ENCODE data around the gene GINS2. TPM values are rescaled to one million over a fixed set of nuclear protein-coding genes. Genes with fewer than 3 reads are reported as not detected.
A peak's percentile ranks its signal among the peaks of the same experiment; 100 is the strongest.

Gene GINS2
- total RNA-seq, 1 experiment from 2014 or later = 12.0 TPM

DNA sequence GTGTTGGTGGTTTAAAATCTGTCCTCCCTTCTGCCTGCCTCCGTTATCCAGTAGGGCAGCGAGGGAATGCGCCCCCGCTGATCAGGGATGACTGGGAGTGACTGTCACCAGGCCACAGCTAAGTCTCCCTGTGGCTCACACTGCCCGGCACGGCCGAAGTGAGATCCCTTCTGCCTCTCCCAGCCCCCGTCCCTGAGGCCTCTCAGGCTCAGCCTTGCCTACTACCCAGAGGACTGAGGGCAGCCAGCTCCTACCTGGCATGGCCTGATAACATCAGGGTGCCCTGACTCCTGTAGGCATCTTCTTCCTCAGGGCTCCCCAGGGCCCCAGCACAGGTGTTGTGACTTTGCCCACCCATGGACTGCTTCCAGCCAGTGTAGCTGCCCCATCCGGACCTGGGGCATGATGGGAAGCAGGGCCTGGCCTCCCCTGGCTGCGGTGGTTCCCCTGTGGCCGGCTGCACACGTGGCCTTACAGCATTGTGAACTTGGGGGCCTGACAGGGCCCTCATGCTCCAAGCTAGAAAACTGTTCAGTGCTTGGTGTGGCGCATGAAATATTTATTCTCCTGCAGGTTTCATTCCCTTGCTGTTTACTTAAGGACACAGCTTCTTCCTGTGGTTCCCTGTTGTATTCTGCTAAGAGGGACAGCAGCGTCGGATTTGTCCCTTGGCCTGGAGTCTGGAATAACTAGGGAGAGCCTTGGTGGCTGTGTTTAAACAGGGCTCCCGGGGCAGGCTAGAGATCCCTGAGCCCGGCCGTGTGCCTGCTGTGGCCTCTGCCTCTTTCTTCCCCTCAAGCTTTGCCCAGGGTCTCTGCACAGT lies 30.0 kb downstream of the GINS2 start:
- in situ Hi-C loops (cut with HindIII; ENCODE audit: low pct_unique_long_range_greater_than_20kb, low sequenced_read_pairs) = no loop called here
- peaks cover 5% of the 10 kb centered on the region for H3K4me1 ChIP-seq (ENCODE audit: control insufficient read depth, insufficient read depth, low read length)

DNA sequence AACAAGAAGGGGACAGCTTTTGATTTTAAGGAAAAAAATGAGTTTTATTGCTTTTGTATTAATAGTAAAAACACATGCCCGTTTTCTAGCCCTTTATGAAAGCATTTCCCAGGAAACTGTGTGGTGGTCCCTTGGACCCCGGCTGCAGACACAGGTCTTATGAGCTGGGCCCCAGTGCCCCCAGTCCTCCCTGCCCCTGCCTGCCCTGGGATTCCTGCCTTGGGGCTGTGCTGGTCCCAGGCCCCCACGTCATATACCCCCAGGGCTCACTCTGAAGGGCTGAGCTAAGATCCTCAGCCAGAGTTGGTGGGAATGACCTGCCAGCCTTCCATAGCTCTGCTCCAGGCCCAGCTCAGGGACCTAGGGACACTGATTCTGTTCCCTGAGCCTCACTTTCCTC lies 30.8 kb downstream of the GINS2 start:
- POLR2A ChIA-PET = no interaction called here
- CTCF ChIA-PET = interaction anchor here (0.5 to 0.6 kb wide), 2 partner anchors 14 to 20 kb away, joined by 3 to 4 read pairs; no protein-coding TSS in a partner anchor
- intact Hi-C loops (cut with micrococcal nuclease; ENCODE audit: unreplicated experiment) = no loop called here
- Histone ChIP-seq H3K4me1 (ENCODE audit: control insufficient read depth, insufficient read depth, low read length) (peaks cover 11% of the 10 kb centered on the region), H3K27ac (ENCODE audit: low read length) (no peak overlapping the region), H3K36me3 (ENCODE audit: control insufficient read depth, insufficient read depth, low read length) (peaks cover 8% of the 10 kb centered on the region), H3K27me3 (ENCODE audit: control insufficient read depth, insufficient read depth, low read length) (no peaks in the 10 kb centered on the region), H3K9me3 (ENCODE audit: control insufficient read depth, insufficient read depth, low read depth, low read length) (no peaks in the 10 kb centered on the region), H3K4me3 (ENCODE audit: low read depth in 2 of 2, low read length in 2 of 2) (no peak overlapping the region)
- no peak for TF ChIP-seq POLR2AphosphoS5 (IDR thresholded peaks at IDR 0.05; ENCODE audit: low read depth, low read length)
- TF ChIP-seq, protein P1, sequence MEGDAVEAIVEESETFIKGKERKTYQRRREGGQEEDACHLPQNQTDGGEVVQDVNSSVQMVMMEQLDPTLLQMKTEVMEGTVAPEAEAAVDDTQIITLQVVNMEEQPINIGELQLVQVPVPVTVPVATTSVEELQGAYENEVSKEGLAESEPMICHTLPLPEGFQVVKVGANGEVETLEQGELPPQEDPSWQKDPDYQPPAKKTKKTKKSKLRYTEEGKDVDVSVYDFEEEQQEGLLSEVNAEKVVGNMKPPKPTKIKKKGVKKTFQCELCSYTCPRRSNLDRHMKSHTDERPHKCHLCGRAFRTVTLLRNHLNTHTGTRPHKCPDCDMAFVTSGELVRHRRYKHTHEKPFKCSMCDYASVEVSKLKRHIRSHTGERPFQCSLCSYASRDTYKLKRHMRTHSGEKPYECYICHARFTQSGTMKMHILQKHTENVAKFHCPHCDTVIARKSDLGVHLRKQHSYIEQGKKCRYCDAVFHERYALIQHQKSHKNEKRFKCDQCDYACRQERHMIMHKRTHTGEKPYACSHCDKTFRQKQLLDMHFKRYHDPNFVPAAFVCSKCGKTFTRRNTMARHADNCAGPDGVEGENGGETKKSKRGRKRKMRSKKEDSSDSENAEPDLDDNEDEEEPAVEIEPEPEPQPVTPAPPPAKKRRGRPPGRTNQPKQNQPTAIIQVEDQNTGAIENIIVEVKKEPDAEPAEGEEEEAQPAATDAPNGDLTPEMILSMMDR (IDR thresholded peaks at IDR 0.05) = no peak
- TF ChIP-seq TCF7L2 (IDR thresholded peaks at IDR 0.05; ENCODE audit: low read depth, low read length) = no peak
- TF ChIP-seq REST (IDR thresholded peaks at IDR 0.05; ENCODE audit: insufficient read depth in 1 of 2, low read depth in 2 of 2, low read length in 1 of 2) = no peak
- no peak for TF ChIP-seq SIN3A (IDR thresholded peaks at IDR 0.05; ENCODE audit: borderline replicate concordance, insufficient read depth, low read depth, low read length)
- DNase-seq (ENCODE audit: low read depth, low spot score) (no peak), ATAC-seq (no peak)
- TSS peak; percentile 52 for BruUV-seq (replicated peaks)
- in situ Hi-C loops (cut with HindIII; ENCODE audit: low pct_unique_long_range_greater_than_20kb, low sequenced_read_pairs) = no loop called here

More for the DNA sequence above, 30.0 kb downstream of the GINS2 start:
- ATAC-seq (no peak), DNase-seq (ENCODE audit: low read depth, low spot score) (no peak)
- CTCF ChIA-PET = interaction anchor here (0.5 kb wide), 1 partner anchor 14 kb away, joined by 4 read pairs; no protein-coding TSS in a partner anchor
- no TSS peak for BruUV-seq (replicated peaks)
- Histone ChIP-seq H3K9me3 (ENCODE audit: control insufficient read depth, insufficient read depth, low read depth, low read length) (no peaks in the 10 kb centered on the region), H3K36me3 (ENCODE audit: control insufficient read depth, insufficient read depth, low read length) (peaks cover 10% of the 10 kb centered on the region; the same call in 1 of the 2 replicates), H3K4me3 (ENCODE audit: low read depth in 2 of 2, low read length in 2 of 2) (no peak overlapping the region), H3K27me3 (ENCODE audit: control insufficient read depth, insufficient read depth, low read length) (no peaks in the 10 kb centered on the region), H3K27ac (ENCODE audit: low read length) (no peak overlapping the region)
- POLR2A ChIA-PET = no interaction called here
- TF ChIP-seq SIN3A (IDR thresholded peaks at IDR 0.05; ENCODE audit: borderline replicate concordance, insufficient read depth, low read depth, low read length) (no peak), REST (IDR thresholded peaks at IDR 0.05; ENCODE audit: insufficient read depth in 1 of 2, low read depth in 2 of 2, low read length in 1 of 2) (no peak), POLR2AphosphoS5 (IDR thresholded peaks at IDR 0.05; ENCODE audit: low read depth, low read length) (no peak), TCF7L2 (IDR thresholded peaks at IDR 0.05; ENCODE audit: low read depth, low read length) (no peak)
- TF ChIP-seq, protein P1 (IDR thresholded peaks at IDR 0.05) = no peak
- intact Hi-C loops (cut with micrococcal nuclease; ENCODE audit: unreplicated experiment) = no loop called here
